PC-9 (cell line): ENCODE measurements around the gene SCML1. TPM values are rescaled to one million over a fixed set of nuclear protein-coding genes. Genes with fewer than 3 reads are reported as not detected.

Experiments
- Bru-seq: library from RNA; stranded (reverse); fragments of 400-500 nt; gene quantifications from one replicate; lab custom pipeline; 2021; lab: Mats Ljungman, UMichigan
- BruChase-seq, 2 experiments: library from RNA; stranded (reverse); fragments of 400-500 nt; gene quantifications; one replicate each; lab custom pipeline; 2021; lab: Mats Ljungman, UMichigan
- BruUV-seq: library from RNA; stranded (reverse); fragments of 400-500 nt; replicated peaks from 2 replicates; lab custom pipeline; 2021; lab: Mats Ljungman, UMichigan
- CTCF ChIA-PET: fragments of 300-600 bp; sonication (Branson Sonifier 250); formaldehyde crosslinking; loops from one replicate; lab custom pipeline; 2022; ENCODE audit warnings: antibody characterized with exemption; lab: Charles Lee
- POLR2A ChIA-PET: fragments of 300-600 bp; sonication (Branson Sonifier 250); formaldehyde crosslinking; loops from one replicate; lab custom pipeline; 2022; ENCODE audit warnings: antibody characterized with exemption; ENCODE audit not compliant: unreplicated experiment; lab: Charles Lee
- DNase-seq, 2 experiments: peaks; one replicate each; pipeline versions ENCODE4 v3.0.0 to v3.0.0-alpha.2; 2015 to 2022; ENCODE audit warnings: mixed read lengths in 1 of 2
- H2AFZ ChIP-seq: fragments of 200-600 bp; sonication (generic); 2 replicates; pipeline ENCODE4 v1.8.1; 2017; ENCODE audit warnings: antibody characterized with exemption
- H3F3A ChIP-seq: fragments of 200-600 bp; sonication (generic); 2 replicates; pipeline ENCODE4 v1.8.1; 2017; ENCODE audit warnings: antibody characterized with exemption, mild to moderate bottlenecking, low read depth; ENCODE audit not compliant: insufficient read depth
- H3K27ac ChIP-seq: fragments of 200-600 bp; sonication (generic); 2 replicates; pipeline ENCODE4 v1.6.1; 2016; ENCODE audit warnings: mixed run types
- H3K27me3 ChIP-seq: fragments of 200-600 bp; sonication (generic); 2 replicates; pipeline ENCODE4 v1.6.1; 2016; ENCODE audit warnings: low read depth, mixed run types; ENCODE audit not compliant: insufficient read depth
- H3K36me3 ChIP-seq: fragments of 200-600 bp; sonication (generic); 2 replicates; pipeline ENCODE4 v1.6.1; 2016; ENCODE audit warnings: low read depth, mixed run types
- H3K4me1 ChIP-seq: fragments of 200-600 bp; sonication (generic); replicated peaks from 2 replicates; pipeline ENCODE4 v1.6.1; 2016; ENCODE audit warnings: mixed run types; ENCODE audit not compliant: insufficient read depth
- H3K4me2 ChIP-seq: fragments of 200-600 bp; sonication (generic); 2 replicates; pipeline ENCODE4 v1.6.1; 2017; ENCODE audit warnings: mixed run types
- H3K4me3 ChIP-seq: fragments of 200-600 bp; sonication (generic); 2 replicates; pipeline ENCODE4 v1.6.1; 2016; ENCODE audit warnings: mixed run types
- H3K79me2 ChIP-seq: fragments of 200-600 bp; sonication (generic); 2 replicates; pipeline ENCODE4 v1.6.1; 2017; ENCODE audit warnings: low read depth, mixed run types
- H3K9me2 ChIP-seq: fragments of 200-600 bp; sonication (generic); 2 replicates; pipeline ENCODE4 v1.8.1; 2017; ENCODE audit warnings: mild to moderate bottlenecking; ENCODE audit not compliant: insufficient read depth
- H3K9me3 ChIP-seq: fragments of 200-600 bp; sonication (generic); 2 replicates; pipeline ENCODE4 v1.8.1; 2016; ENCODE audit warnings: low read depth; ENCODE audit not compliant: insufficient read depth
- H4K20me1 ChIP-seq: fragments of 200-600 bp; sonication (generic); 2 replicates; pipeline ENCODE4 v1.8.1; 2017; ENCODE audit not compliant: insufficient read depth
- EZH2 ChIP-seq: fragments of 200-600 bp; sonication (generic); IDR thresholded peaks from 2 replicates; pipeline ENCODE4 v1.8.0; 2017; ENCODE audit warnings: antibody characterized with exemption, low read depth
- intact Hi-C: fragments of 100-400 bp; cut with micrococcal nuclease; formaldehyde crosslinking; loops from one replicate; pipeline ENCODE4 v1.10.0; 2022; ENCODE audit not compliant: unreplicated experiment
- long read RNA-seq: library from polyadenylated mRNA; stranded (forward); transcript quantifications from one replicate; pipeline ENCODE4 v2.0.0, GENCODE V29; 2022
- total RNA-seq: library from RNA; stranded (reverse); gene quantifications from 2 replicates; pipeline ENCODE4 v1.2.3, GENCODE V29; 2021
- TF ChIP-seq, protein P1 (sequence below): fragments of 200-600 bp; sonication (generic); conservative IDR thresholded peaks from 2 replicates; pipeline ENCODE4 v1.6.1; 2017; ENCODE audit warnings: mixed run types, antibody characterized with exemption, mild to moderate bottlenecking, moderate library complexity

The SCML1 gene, protein sequence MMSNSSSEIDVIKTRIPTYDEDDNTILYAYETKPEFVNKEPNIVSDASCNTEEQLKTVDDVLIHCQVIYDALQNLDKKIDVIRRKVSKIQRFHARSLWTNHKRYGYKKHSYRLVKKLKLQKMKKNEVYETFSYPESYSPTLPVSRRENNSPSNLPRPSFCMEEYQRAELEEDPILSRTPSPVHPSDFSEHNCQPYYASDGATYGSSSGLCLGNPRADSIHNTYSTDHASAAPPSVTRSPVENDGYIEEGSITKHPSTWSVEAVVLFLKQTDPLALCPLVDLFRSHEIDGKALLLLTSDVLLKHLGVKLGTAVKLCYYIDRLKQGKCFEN
- 6.6 and 9.3 TPM in 2 replicates for total RNA-seq
- Bru-seq, nascent RNA: percentile 78 among the genes with signal in this experiment
- BruChase-seq, experiment 1, labeled RNA remaining after a 2-hour chase: percentile 94 among the genes with signal in this experiment
- percentile 91 among the genes with signal in this experiment for BruChase-seq, experiment 2, labeled RNA remaining after a 6-hour chase
- long read RNA-seq, transcript SCML1-203 (6 exons, 2,679 nt): major isoform, 5 of 15 reads
- long read RNA-seq, partial matches to known transcripts: 0 of 15 reads
- long read RNA-seq, other reads (novel, unspliced or antisense): 10 of 15 reads

DNA sequence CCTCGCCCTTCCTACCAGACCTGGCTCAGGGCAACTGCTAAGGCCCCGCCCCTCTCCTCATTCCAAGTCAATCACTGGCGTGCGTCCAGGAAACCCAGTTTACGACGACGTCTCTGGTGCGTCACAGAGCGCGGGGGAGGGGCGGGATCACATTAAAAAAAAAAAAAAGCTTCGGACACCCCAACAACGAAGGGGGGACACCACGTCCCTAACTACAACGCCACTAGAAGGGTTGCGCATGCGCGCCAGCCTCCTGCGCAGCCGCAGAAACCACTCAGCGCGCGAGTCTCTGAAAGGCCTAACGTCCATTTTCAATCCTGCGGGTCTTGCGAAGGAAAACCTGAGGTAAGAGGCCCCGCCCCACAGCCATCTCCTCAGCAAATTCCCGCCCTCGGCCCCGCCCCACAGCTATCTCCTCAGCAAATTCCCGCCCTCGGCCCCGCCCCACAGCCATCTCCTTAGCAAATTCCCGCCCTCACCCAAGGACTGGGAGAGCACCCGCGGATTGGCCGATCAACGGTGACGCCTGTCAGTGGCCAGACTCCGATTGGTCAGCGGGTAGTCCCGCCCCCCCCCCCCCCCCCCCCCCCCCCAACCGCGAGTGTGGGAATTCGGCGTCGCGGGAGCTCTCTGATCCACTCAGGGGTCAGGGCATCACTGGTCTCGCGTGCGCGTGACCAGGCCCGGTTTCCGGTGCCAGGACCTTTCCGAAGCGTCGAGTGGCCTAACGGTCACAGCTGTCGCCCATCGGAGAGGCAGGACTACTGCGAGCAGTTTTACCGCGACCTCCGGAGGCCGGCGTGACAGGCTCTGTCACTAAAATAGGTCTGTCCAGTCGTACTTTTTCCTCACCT lies at the start of gene SCML1:
Gene SCML1 (plus strand): TSS at position 638 of the 854 bp plus-strand sequence. CDS start 6,694 bp downstream, outside the sequence.
- peak within 1 kb of the TSS; percentile 74 for H3K4me2 ChIP-seq
- H3K9me2 ChIP-seq: no peaks in the 10 kb centered on the region
- H3K27me3 ChIP-seq: no peaks in the 10 kb centered on the region
- intact Hi-C loops: loop anchor here (2.0 to 5.0 kb wide), 2 partner anchors 1018 to 1605 kb away; partner anchors contain the start of genes PDHA1 and SYAP1
- no peaks in the 10 kb centered on the region; the same call in 1 of the 2 replicates for H4K20me1 ChIP-seq
- TF ChIP-seq EZH2: no peak
- TF ChIP-seq, protein P1, sequence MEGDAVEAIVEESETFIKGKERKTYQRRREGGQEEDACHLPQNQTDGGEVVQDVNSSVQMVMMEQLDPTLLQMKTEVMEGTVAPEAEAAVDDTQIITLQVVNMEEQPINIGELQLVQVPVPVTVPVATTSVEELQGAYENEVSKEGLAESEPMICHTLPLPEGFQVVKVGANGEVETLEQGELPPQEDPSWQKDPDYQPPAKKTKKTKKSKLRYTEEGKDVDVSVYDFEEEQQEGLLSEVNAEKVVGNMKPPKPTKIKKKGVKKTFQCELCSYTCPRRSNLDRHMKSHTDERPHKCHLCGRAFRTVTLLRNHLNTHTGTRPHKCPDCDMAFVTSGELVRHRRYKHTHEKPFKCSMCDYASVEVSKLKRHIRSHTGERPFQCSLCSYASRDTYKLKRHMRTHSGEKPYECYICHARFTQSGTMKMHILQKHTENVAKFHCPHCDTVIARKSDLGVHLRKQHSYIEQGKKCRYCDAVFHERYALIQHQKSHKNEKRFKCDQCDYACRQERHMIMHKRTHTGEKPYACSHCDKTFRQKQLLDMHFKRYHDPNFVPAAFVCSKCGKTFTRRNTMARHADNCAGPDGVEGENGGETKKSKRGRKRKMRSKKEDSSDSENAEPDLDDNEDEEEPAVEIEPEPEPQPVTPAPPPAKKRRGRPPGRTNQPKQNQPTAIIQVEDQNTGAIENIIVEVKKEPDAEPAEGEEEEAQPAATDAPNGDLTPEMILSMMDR: no peak
- H3K27ac ChIP-seq: peak within 1 kb of the TSS; percentile 85
- peaks cover 12% of the 10 kb centered on the region; the same call in 1 of the 2 replicates for H3F3A ChIP-seq
- no peaks in the 10 kb centered on the region for H3K9me3 ChIP-seq
- no peaks in the 10 kb centered on the region for H3K36me3 ChIP-seq
- peaks cover 14% of the 10 kb centered on the region; the same call in 1 of the 2 replicates for H3K4me1 ChIP-seq
- H2AFZ ChIP-seq: peak within 1 kb of the TSS; percentile 87
- DNase-seq: peak; percentile 94 to 95
- peaks cover 35% of the 10 kb centered on the region for H3K79me2 ChIP-seq
- H3K4me3 ChIP-seq: peak within 1 kb of the TSS; percentile 94
- CTCF ChIA-PET: interaction anchor here (0.6 to 0.7 kb wide), 2 partner anchors 441 to 655 kb away, joined by 4 to 5 read pairs; no protein-coding TSS in a partner anchor
- BruUV-seq: no TSS peak
- POLR2A ChIA-PET: interaction anchor here (0.6 to 0.9 kb wide), 6 partner anchors 9 to 361 kb away, joined by 3 to 26 read pairs (median 7); no protein-coding TSS in a partner anchor

DNA sequence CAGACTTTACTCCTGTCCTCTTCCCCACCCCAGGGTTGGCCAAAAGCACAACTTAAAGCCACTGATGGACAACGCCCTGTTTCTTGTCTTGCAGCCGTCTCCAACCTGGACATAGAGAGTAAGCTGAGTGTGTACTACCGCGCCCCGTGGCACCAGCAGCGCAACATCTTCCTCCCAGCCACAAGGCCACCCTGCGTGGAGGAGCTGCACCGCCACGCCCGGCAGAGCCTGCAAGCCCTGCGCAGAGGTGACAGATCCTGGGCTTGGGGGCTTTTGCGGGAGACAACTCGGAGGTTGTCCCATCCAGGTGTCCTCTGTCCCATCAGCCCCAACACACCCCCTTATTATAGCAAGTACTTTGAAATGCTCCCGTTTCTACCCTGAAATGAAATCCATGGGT lies 49.6 kb upstream of the SCML1 start:
- intact Hi-C loops: no loop called here
- Histone ChIP-seq H4K20me1 (no peaks in the 10 kb centered on the region), H3F3A (no peaks in the 10 kb centered on the region), H3K79me2 (no peaks in the 10 kb centered on the region), H3K27me3 (no peaks in the 10 kb centered on the region), H2AFZ (no peak overlapping the region), H3K9me2 (no peaks in the 10 kb centered on the region), H3K4me1 (0 out of 2 replicates have a peak, but pooled peaks cover 6% of the 10 kb centered on the region), H3K4me3 (no peak overlapping the region), H3K36me3 (no peaks in the 10 kb centered on the region), H3K9me3 (no peaks in the 10 kb centered on the region), H3K27ac (no peak overlapping the region), H3K4me2 (no peak overlapping the region)
- ChIA-PET CTCF (no interaction called here), POLR2A (no interaction called here)
- DNase-seq: no peak
- no TSS peak for BruUV-seq
- TF ChIP-seq, protein P1: no peak
- no peak for TF ChIP-seq EZH2
